ENCODE measurements around the gene GRIK1.
"Not testable (repeated sequence)": the region's sequence is repeated elsewhere in the genome, so short reads cannot be mapped to it uniquely, and the experiment has no call there.

The GRIK1 gene

GRCh38 chr21:29621525-29621924, 318.3 kb downstream of the GRIK1 start:
- no peak for DNase-seq (ENCODE audit: low read depth in 2 of 2, low spot score in 1 of 2)

- DNase-seq (ENCODE audit: low read depth in 2 of 2, low spot score in 1 of 2), result no peak
Measured at GRCh38 chr21:29616209-29616751, 323.5 kb downstream of the GRIK1 start.

GRCh38 chr21:29613877-29614276, 325.9 kb downstream of the GRIK1 start:
- no peak for DNase-seq (ENCODE audit: low read depth in 2 of 2, low spot score in 1 of 2)

GRCh38 chr21:29613021-29613420, 326.8 kb downstream of the GRIK1 start:
- no peak for DNase-seq (ENCODE audit: low read depth in 2 of 2, low spot score in 1 of 2)

- no peak for DNase-seq (ENCODE audit: low read depth in 2 of 2, low spot score in 1 of 2)
Measured at GRCh38 chr21:29610779-29611360, 328.9 kb downstream of the GRIK1 start.

- no peak for DNase-seq (ENCODE audit: low read depth in 2 of 2, low spot score in 1 of 2)
Measured at GRCh38 chr21:29606613-29607012, 333.2 kb downstream of the GRIK1 start.

- not testable (repeated sequence) for DNase-seq (ENCODE audit: low read depth in 2 of 2, low spot score in 1 of 2)
Measured at GRCh38 chr21:29605219-29605618, 334.6 kb downstream of the GRIK1 start.

GRCh38 chr21:29604076-29604475, 335.7 kb downstream of the GRIK1 start:
- DNase-seq (ENCODE audit: low read depth in 2 of 2, low spot score in 1 of 2), result no peak

- no peak for DNase-seq (ENCODE audit: low read depth in 2 of 2, low spot score in 1 of 2)
Measured at GRCh38 chr21:29601047-29601446, 338.7 kb downstream of the GRIK1 start.

- no peak for DNase-seq (ENCODE audit: low read depth in 2 of 2, low spot score in 1 of 2)
Measured at GRCh38 chr21:29586696-29587095, 353.1 kb downstream of the GRIK1 start.

- DNase-seq (ENCODE audit: low read depth in 2 of 2, low spot score in 1 of 2), result no peak
Measured at GRCh38 chr21:29585462-29585861, 354.3 kb downstream of the GRIK1 start.

- DNase-seq (ENCODE audit: low read depth in 2 of 2, low spot score in 1 of 2), result no peak
Measured at GRCh38 chr21:29583424-29583924, 356.3 kb downstream of the GRIK1 start.

GRCh38 chr21:29582855-29583254, 356.9 kb downstream of the GRIK1 start:
- no peak for DNase-seq (ENCODE audit: low read depth in 2 of 2, low spot score in 1 of 2)

- DNase-seq (ENCODE audit: low read depth in 2 of 2, low spot score in 1 of 2), result no peak
Measured at GRCh38 chr21:29581393-29581792, 358.4 kb downstream of the GRIK1 start.

GRCh38 chr21:29580732-29581285, 359.0 kb downstream of the GRIK1 start:
- DNase-seq (ENCODE audit: low read depth in 2 of 2, low spot score in 1 of 2), result no peak

GRCh38 chr21:29578306-29578705, 361.5 kb downstream of the GRIK1 start:
- DNase-seq (ENCODE audit: low read depth in 2 of 2, low spot score in 1 of 2), result no peak

GRCh38 chr21:29571949-29572348, 367.8 kb downstream of the GRIK1 start:
- no peak for DNase-seq (ENCODE audit: low read depth in 2 of 2, low spot score in 1 of 2)

GRCh38 chr21:29568020-29568697, 371.6 kb downstream of the GRIK1 start:
- DNase-seq (ENCODE audit: low read depth in 2 of 2, low spot score in 1 of 2), result no peak

- DNase-seq (ENCODE audit: low read depth in 2 of 2, low spot score in 1 of 2), result no peak
Measured at GRCh38 chr21:29557931-29558725, 381.7 kb downstream of the GRIK1 start.

- DNase-seq (ENCODE audit: low read depth in 2 of 2, low spot score in 1 of 2), result no peak
Measured at GRCh38 chr21:29557200-29557599, 382.6 kb downstream of the GRIK1 start.

GRCh38 chr21:29555601-29556000, 384.2 kb downstream of the GRIK1 start:
- no peak for DNase-seq (ENCODE audit: low read depth in 2 of 2, low spot score in 1 of 2)
